T-helper 1 cell treated with Interleukin-12 subunit alpha and Interleukin-12 subunit beta and Interleukin-4 antibody, amounts not matched to agents 30 μg/mL and 1 μg/mL, for 36 hours (primary cell): Measurements from ENCODE around the gene FMN1.

Experiments used
- H3K27ac Mint-ChIP-seq: one replicate; pipeline ENCODE4 v1.8.0; 2021; ENCODE audit warnings: mild to moderate bottlenecking, mixed read lengths
- H3K27me3 Mint-ChIP-seq: one replicate; pipeline ENCODE4 v1.8.0; 2021; ENCODE audit warnings: low read depth, mixed read lengths
- H3K36me3 Mint-ChIP-seq: one replicate; pipeline ENCODE4 v1.8.0; 2021; ENCODE audit warnings: low read depth, mixed read lengths
- H3K4me1 Mint-ChIP-seq: one replicate; pipeline ENCODE4 v1.8.0; 2021; ENCODE audit warnings: low read depth, mixed read lengths
- H3K4me3 Mint-ChIP-seq: one replicate; pipeline ENCODE4 v1.8.0; 2021; ENCODE audit warnings: mild to moderate bottlenecking, moderate library complexity, mixed read lengths
- H3K9me3 Mint-ChIP-seq: one replicate; pipeline ENCODE4 v1.8.0; 2021; ENCODE audit warnings: mixed read lengths

FMN1 gene

GRCh38 chr15:33013827-33014445 lies 180.6 kb downstream of the FMN1 start:
- Mint-ChIP-seq H3K9me3 (no peaks in the 10 kb centered on the region), H3K27ac (no peak overlapping the region), H3K36me3 (no peaks in the 10 kb centered on the region), H3K4me1 (no peaks in the 10 kb centered on the region), H3K27me3 (no peaks in the 10 kb centered on the region), H3K4me3 (no peak overlapping the region)

DNA sequence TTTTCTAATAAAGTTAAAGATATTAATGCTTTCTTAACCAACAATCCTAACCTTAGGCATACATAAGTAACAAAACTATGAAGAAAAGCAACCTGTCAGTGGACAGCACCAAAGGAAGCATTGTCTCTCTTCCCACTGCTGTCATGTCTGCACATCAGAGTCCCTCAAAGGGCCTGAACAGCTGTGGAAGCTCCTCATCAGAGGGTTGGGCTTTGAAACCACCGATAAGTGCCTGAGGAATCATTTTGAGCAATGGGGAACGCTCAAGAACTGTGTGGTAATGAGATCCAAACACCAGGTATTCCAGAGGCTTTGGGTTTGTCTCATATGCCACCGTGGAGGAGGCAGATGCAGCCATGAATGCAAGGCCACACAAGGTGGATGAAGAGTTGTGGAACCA lies 182.5 kb downstream of the FMN1 start:
- H3K27ac Mint-ChIP-seq: no peak overlapping the region

DNA sequence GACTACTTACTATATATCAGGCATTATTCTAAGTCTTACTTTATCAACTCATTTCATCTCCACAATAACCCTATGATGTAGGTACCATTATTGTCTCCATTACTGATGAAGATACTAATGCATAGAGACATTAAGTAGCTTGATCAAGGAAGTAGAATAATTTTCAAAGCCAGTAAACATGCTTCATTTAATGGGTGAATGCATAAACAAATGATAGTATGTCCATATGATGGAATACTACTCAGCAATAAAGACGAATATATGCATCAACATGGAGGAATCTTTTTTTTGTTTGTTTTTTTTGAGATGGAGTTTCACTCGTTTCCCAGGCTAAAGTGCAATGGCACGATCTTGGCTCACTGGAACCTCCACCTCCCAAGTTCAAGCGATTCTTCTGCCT lies 184.9 kb downstream of the FMN1 start:
- peaks cover 5% of the 10 kb centered on the region for H3K27me3 Mint-ChIP-seq
- no peak overlapping the region for H3K27ac Mint-ChIP-seq

More for the DNA sequence above, 182.5 kb downstream of the FMN1 start:
- H3K36me3 Mint-ChIP-seq: no peaks in the 10 kb centered on the region
- no peaks in the 10 kb centered on the region for H3K4me1 Mint-ChIP-seq
- H3K4me3 Mint-ChIP-seq: no peak overlapping the region
- H3K27me3 Mint-ChIP-seq: no peaks in the 10 kb centered on the region
- H3K9me3 Mint-ChIP-seq: no peaks in the 10 kb centered on the region

DNA sequence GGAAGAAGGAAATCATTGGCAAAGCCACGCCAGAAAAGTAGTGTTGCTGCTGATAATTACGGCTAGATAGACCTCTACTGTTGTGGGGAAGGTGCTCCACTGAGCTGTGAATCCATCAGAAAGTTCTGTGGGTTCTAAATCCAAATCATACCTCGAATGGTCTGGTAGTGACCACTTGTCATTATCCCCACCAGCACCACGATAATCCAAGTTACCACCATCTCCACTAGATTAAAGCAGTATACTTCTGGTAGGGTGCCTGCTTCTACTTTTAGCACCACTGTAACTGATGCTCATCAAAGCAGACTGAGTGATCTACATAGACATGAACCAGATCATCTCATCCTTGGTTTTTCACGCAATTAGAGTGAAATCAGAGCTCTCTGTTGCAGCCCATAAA lies 185.5 kb downstream of the FMN1 start:
- H3K27ac Mint-ChIP-seq: no peak overlapping the region
- H3K4me1 Mint-ChIP-seq: no peaks in the 10 kb centered on the region
- no peak overlapping the region for H3K4me3 Mint-ChIP-seq
- H3K36me3 Mint-ChIP-seq: no peaks in the 10 kb centered on the region
- no peaks in the 10 kb centered on the region for H3K9me3 Mint-ChIP-seq
- peaks cover 5% of the 10 kb centered on the region for H3K27me3 Mint-ChIP-seq

More for the DNA sequence above, 184.9 kb downstream of the FMN1 start:
- no peaks in the 10 kb centered on the region for H3K4me1 Mint-ChIP-seq
- no peak overlapping the region for H3K4me3 Mint-ChIP-seq
- H3K36me3 Mint-ChIP-seq: no peaks in the 10 kb centered on the region
- no peaks in the 10 kb centered on the region for H3K9me3 Mint-ChIP-seq

- Mint-ChIP-seq H3K4me1 (no peaks in the 10 kb centered on the region), H3K27ac (no peak overlapping the region), H3K4me3 (no peak overlapping the region), H3K27me3 (peaks cover 5% of the 10 kb centered on the region), H3K36me3 (no peaks in the 10 kb centered on the region), H3K9me3 (no peaks in the 10 kb centered on the region)
Measured at GRCh38 chr15:33008284-33008995, 186.1 kb downstream of the FMN1 start.

DNA sequence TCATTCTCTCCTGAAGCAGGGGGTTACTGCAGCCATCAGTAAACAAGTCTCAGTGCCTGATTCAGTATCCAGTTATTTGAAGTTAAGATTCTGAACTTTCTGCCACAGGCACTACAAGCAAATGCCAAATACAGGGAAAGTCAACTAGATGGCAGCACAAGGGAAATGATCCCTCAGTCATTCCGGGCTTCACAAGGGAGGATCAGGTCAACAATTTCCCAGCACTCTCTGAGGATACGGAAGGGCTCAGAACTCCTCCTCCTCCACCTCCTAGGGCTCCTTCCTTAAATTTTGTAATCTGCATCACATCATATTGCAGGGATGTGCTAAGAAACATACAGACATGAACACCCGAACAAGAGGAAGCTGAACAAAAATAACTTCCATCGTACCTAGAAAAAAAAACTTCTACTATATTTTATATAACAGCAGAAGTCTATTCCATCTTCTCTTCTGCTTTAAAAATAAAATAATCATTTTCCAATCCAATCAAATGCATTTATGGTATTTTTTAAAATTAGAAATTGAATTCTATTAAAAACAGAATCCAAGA lies 187.1 kb downstream of the FMN1 start:
- Mint-ChIP-seq H3K27me3 (peaks cover 5% of the 10 kb centered on the region), H3K4me1 (no peaks in the 10 kb centered on the region), H3K4me3 (no peak overlapping the region), H3K27ac (no peak overlapping the region), H3K36me3 (no peaks in the 10 kb centered on the region), H3K9me3 (no peaks in the 10 kb centered on the region)

DNA sequence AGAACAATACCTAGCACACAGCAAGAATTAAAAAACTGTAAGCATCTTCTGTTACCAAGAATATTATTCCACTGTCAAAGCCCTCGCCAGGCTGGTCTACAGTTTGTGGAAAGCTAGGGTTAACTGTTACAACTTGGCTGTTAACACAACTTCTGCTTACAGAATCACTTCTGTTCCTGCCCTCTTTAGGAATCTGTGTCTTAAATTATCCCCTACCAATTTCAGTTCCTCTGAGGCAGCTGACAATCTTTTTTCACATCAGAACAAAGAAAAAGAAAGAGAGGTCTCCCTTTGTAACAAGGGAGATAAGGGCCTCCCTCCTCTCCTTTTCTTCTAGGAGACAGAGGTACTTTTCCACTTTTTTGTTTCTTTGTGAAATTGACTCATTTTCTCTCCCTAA lies 188.9 kb downstream of the FMN1 start:
- Mint-ChIP-seq H3K36me3 (no peaks in the 10 kb centered on the region), H3K4me3 (no peak overlapping the region), H3K27me3 (peaks cover 5% of the 10 kb centered on the region), H3K9me3 (no peaks in the 10 kb centered on the region), H3K4me1 (no peaks in the 10 kb centered on the region), H3K27ac (no peak overlapping the region)

DNA sequence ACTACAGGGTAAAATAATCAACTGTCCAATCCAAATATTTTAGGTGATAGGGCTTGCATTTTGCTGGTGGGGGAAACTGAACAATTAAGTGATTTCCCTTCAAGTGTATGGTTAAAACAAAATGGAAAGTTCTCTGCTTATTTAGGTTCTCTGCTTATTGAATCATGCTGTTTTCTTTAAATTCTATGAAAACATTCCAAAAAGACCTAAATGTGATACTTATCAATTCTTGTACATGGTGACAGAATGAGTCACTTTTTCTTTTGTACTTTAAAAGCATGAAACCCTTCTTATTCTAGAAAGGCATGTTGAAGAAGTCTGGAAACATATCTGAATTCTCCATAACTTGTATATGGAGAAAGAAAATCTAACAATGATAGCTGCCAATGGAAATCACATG lies 192.6 kb downstream of the FMN1 start:
- H3K27me3 Mint-ChIP-seq: peaks cover 10% of the 10 kb centered on the region
- H3K9me3 Mint-ChIP-seq: no peaks in the 10 kb centered on the region
- H3K36me3 Mint-ChIP-seq: no peaks in the 10 kb centered on the region
- no peak overlapping the region for H3K4me3 Mint-ChIP-seq
- H3K4me1 Mint-ChIP-seq: no peaks in the 10 kb centered on the region
- H3K27ac Mint-ChIP-seq: no peak overlapping the region

- Mint-ChIP-seq H3K27me3 (peaks cover 5% of the 10 kb centered on the region), H3K4me3 (no peak overlapping the region), H3K27ac (no peak overlapping the region), H3K9me3 (no peaks in the 10 kb centered on the region), H3K4me1 (no peaks in the 10 kb centered on the region), H3K36me3 (no peaks in the 10 kb centered on the region)
Measured at GRCh38 chr15:32998979-32999672, 195.4 kb downstream of the FMN1 start.

DNA sequence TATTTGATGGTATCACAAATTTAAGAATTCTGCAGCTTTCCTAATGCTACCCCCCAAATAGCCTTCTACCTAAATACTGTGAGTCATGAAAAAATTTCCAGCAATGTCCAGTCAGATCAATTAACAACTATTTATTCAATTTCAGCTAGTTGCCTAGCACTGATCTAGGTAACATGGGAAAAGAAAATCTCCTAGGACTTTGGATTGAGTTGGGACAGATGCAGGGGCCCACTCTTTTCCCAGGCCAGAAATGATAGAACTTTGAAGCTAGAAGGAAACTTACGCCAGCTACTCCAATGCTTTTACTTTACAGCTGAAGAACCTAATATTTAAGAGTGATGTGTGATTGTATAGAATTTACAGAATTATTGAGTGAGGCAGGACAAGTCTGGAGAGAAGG lies 196.3 kb downstream of the FMN1 start:
- no peaks in the 10 kb centered on the region for H3K9me3 Mint-ChIP-seq
- H3K4me1 Mint-ChIP-seq: no peaks in the 10 kb centered on the region
- H3K27ac Mint-ChIP-seq: no peak overlapping the region
- peaks cover 5% of the 10 kb centered on the region for H3K27me3 Mint-ChIP-seq
- no peak overlapping the region for H3K4me3 Mint-ChIP-seq
- no peaks in the 10 kb centered on the region for H3K36me3 Mint-ChIP-seq

- Mint-ChIP-seq H3K9me3 (no peaks in the 10 kb centered on the region), H3K4me1 (no peaks in the 10 kb centered on the region), H3K36me3 (no peaks in the 10 kb centered on the region), H3K27ac (no peak overlapping the region), H3K27me3 (peaks cover 5% of the 10 kb centered on the region), H3K4me3 (no peak overlapping the region)
Measured at GRCh38 chr15:32994810-32995424, 199.6 kb downstream of the FMN1 start.

- no peaks in the 10 kb centered on the region for H3K9me3 Mint-ChIP-seq
- no peaks in the 10 kb centered on the region for H3K4me1 Mint-ChIP-seq
- H3K36me3 Mint-ChIP-seq: no peaks in the 10 kb centered on the region
- H3K4me3 Mint-ChIP-seq: no peak overlapping the region
- H3K27ac Mint-ChIP-seq: no peak overlapping the region
- H3K27me3 Mint-ChIP-seq: peaks cover 5% of the 10 kb centered on the region
Measured at GRCh38 chr15:32993285-32993684, 201.2 kb downstream of the FMN1 start.

DNA sequence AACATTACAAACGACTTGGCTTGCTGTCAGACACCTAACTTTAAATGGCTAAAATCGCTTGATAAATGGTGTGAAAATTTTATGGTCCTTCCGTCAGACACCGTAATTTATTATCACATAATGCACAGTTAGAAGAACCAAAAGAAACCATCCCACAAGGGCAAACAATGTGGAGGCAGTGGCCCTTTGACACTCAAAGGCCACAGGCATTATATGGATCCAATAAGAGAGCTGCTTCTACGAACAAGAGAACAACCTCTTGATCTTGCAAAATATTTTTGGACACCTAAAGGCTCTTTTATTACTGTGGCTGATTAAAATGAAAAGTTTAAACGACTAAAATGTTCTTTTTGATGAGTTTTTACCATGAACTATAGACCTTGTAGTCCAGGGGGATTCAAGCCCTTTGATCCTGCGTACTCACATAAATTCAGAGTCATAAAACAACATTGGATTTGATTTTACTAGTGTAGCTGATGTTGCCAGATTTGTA lies 202.8 kb downstream of the FMN1 start:
- Mint-ChIP-seq H3K27me3 (no peaks in the 10 kb centered on the region), H3K4me3 (no peak overlapping the region), H3K4me1 (no peaks in the 10 kb centered on the region), H3K9me3 (no peaks in the 10 kb centered on the region), H3K27ac (no peak overlapping the region), H3K36me3 (no peaks in the 10 kb centered on the region)

- no peaks in the 10 kb centered on the region for H3K9me3 Mint-ChIP-seq
- H3K27me3 Mint-ChIP-seq: peaks cover 3% of the 10 kb centered on the region
- H3K27ac Mint-ChIP-seq: no peak overlapping the region
- no peak overlapping the region for H3K4me3 Mint-ChIP-seq
- H3K36me3 Mint-ChIP-seq: no peaks in the 10 kb centered on the region
- no peaks in the 10 kb centered on the region for H3K4me1 Mint-ChIP-seq
Measured at GRCh38 chr15:32990071-32990470, 204.4 kb downstream of the FMN1 start.
